Right kidney (tissue), 9 donors: Measurements from ENCODE around the gene KIF19.
"Not testable (repeated sequence)": the region's sequence is repeated elsewhere in the genome, so short reads cannot be mapped to it uniquely, and the experiment has no call there.

ENCODE experiments used
- DNase-seq: peaks from one replicate; pipeline ENCODE4 v3.0.0-alpha.2; 2016
- long read RNA-seq, 8 donors: transcript quantifications; one replicate each; lab custom pipeline, GENCODE V29; 2026

Gene KIF19, protein sequence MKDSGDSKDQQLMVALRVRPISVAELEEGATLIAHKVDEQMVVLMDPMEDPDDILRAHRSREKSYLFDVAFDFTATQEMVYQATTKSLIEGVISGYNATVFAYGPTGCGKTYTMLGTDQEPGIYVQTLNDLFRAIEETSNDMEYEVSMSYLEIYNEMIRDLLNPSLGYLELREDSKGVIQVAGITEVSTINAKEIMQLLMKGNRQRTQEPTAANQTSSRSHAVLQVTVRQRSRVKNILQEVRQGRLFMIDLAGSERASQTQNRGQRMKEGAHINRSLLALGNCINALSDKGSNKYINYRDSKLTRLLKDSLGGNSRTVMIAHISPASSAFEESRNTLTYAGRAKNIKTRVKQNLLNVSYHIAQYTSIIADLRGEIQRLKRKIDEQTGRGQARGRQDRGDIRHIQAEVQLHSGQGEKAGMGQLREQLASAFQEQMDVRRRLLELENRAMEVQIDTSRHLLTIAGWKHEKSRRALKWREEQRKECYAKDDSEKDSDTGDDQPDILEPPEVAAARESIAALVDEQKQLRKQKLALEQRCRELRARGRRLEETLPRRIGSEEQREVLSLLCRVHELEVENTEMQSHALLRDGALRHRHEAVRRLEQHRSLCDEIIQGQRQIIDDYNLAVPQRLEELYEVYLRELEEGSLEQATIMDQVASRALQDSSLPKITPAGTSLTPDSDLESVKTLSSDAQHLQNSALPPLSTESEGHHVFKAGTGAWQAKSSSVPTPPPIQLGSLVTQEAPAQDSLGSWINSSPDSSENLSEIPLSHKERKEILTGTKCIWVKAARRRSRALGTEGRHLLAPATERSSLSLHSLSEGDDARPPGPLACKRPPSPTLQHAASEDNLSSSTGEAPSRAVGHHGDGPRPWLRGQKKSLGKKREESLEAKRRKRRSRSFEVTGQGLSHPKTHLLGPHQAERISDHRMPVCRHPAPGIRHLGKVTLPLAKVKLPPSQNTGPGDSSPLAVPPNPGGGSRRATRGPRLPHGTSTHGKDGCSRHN
- long read RNA-seq, donor 1, result 0 reads
- long read RNA-seq, donor 2, result 0 reads
- long read RNA-seq, donor 3, result 0 reads
- long read RNA-seq, donor 4, result 0 reads
- long read RNA-seq, donor 5, result 0 reads
- long read RNA-seq, donor 6, result 0 reads
- long read RNA-seq, donor 7, result 0 reads
- long read RNA-seq, donor 8, result 0 reads

DNA sequence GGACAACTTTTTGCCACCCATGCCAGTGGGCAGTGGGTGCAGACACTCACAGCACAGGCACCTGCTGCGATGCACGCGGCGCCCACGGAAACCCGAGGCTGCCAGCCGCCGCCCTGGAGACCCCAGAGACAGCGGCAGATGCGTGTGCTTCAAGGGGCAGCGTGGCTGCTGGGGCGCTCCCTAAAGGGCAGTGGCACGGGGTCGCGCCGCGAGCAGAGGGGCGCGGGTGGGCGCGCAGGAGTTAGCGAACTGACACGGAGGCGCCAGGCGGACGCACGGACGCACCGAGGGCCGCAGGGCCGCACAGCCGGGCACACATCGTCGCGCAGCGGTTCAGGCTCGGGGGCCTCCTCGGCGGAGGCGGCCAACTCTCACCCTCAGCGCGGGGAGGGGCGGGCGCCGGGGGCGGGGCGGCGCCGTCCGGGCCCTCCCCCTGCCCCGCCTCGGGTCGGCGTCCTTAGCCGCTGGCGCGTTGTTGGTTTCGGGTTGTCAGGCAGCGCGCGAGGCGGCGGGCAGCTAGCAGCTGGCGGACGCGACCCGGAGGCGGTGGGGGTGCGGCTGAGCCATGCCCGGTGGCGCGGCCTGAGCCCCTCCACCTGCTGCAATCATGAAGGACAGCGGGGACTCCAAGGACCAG is at the start of gene KIF19:
Gene KIF19, plus strand, starts transcription at position 484 of the 637 bp plus-strand sequence. Its CDS starts 124 bp downstream, at position 608.
- peak; percentile 61 for DNase-seq

DNA sequence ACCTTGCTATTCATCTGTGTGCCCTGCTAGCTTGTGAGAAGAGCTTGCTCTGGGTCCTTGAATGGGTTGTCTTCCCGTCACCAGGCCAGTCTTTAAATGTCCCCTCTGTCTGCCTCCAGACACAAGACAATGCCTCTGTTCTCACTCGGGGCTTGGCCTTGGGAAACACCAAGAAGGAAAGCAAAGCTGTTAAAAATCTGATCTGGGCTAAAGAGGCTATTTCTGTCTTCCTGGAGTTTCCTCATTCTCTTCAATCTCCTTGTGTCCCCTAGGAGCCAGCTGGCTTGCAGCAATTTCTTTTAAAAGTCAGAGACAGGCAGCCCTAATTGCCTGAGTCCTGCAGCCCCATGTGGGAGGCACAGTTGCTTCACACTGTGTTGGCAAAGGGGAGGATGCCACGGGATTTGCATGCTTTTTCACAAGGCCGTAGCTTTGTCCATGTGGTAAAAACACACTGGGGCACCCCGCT is 49.5 kb upstream of the KIF19 start:
- no peak for DNase-seq

DNA sequence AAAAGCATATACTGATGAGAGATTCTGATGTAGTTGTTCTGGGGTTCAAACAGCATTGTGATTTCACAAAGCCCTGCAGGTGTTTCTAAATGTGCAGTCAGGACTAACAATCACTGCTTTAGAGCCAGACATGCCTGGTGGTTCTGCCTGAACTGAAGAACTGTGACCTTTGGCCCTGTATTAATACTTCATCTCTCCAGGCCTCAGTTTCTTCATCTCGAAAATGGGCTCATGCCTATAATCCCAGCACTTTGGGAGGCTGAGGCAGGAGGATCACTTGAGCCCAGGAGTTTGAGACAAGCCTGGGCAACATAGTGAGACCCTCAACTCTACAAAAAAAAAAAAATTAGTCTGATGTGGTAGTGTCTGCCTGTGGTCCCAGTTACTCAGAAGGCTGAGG is 48.1 kb upstream of the KIF19 start:
- no peak for DNase-seq

DNA sequence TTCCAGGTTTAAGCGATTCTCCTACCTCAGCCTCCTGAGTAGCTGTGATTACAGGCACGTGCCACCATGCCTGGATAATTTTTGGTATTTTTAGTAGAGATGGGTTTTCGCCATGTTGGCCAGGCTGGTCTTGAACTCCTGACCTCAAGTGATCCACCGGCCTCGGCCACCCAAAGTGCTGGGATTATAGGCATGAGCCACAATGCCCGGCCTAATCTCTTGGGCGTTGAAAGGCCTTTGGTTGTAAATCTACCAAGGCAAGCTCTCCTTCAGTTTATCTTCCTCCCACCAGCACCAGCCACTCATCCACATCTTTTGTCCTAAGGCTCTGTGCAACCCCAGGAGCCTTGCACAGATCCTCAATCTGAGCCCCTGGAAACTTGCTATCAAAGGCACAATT is 46.4 kb upstream of the KIF19 start:
- not testable (repeated sequence) for DNase-seq

DNA sequence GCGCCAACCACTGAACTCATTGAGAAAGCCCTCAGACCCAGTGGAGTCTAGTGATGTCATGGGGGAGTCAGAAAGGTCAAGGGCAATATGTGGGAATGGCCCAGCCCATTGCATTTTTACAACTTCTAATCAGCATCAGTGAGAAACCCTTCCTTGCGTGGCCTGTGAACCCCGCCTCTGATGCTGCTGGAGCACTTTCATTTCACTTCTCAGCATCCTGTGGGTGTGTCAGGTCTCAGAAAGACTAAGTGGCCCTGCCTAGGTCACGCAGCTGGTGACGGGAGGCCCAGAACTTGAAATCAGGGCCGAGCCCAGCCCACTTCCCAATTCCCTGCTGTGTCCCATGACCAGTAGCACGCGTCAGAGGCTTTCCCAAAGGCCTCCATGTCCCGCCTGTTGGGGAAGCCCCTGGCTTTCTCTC is 45.9 kb upstream of the KIF19 start:
- DNase-seq, result no peak

DNA sequence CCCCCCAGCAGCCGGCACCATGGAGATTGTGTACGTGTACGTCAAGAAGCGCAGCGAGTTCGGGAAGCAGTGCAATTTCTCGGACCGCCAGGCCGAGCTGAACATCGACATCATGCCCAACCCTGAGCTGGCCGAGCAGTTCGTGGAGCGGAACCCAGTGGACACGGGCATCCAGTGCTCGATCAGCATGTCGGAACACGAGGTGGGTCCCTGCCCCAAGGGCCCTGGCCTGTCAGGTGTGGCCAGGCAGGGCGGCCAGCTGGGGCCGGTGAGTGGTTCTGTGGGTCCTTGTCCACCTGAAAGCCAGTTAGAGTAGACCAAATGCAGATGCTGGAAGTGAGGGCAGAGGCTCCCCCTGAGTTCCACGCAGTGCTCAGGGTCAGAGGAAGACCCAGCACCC is 44.2 kb upstream of the KIF19 start:
- no peak for DNase-seq

DNA sequence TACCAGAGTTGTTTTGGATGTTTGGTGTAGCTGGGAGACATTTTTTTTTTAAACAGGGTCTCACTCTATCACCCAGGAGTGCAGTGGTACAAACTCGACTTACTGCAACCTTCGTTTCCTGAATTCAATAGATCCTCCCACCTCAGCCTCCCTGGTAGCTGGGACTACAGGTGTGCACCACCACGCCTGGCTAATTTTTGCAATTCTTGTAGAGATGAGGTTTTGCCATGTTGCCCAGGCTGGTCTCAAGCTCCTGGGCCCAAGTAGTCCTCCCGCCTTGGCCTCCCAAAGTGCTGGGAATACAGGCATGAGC is 43.8 kb upstream of the KIF19 start:
- not testable (repeated sequence) for DNase-seq

DNA sequence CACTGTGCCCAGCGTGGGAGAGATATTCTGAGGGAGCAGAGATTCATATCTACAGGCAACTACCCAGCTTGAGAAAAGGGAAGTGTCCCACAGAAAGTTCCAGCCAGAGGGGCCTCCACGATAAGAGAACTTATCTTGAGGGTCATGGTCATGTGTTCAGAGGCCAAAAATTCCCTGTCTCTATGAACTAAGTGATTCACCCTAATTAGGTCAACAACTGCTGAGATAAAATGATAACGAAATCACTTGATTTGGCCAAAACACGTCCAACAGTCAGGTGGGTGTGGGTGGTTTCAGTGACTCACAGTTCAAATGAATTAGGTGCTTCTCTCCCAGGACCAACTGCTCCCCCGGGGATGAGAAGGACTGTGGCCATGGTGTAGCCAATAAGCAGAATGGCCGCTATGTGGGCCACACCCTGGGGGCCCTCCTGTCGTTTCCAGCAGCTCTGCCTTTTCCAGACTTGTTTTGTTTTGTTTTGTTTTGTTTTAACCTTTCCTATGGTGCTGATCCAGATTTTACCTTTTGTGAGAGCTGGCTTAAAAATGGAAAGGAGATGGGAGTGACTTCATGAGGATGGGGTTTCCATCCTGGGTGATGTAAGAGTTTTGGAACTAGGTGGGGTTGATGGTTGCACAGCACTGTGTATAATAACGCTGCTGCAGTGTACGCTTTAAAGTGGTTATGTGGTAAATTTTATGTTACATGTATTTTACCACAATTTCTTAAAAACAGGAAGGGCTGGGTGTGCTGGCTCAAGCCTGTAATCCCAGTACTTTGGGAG is 43.2 kb upstream of the KIF19 start:
- no peak for DNase-seq

DNA sequence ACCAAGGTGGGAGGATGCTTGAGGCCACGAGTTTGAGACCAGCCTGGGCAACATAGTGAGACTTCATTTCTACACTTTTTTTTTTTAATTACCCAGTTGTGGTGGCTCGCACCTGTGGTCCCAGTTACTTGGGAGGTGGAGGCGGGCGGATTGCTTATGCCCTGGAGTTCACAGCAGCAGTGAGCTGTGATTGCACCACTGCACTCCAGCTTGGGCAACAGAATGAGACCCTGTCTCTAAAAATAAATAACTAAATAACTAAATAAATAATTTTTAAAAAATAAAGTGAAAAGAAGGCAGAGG is 42.7 kb upstream of the KIF19 start:
- no peak for DNase-seq

DNA sequence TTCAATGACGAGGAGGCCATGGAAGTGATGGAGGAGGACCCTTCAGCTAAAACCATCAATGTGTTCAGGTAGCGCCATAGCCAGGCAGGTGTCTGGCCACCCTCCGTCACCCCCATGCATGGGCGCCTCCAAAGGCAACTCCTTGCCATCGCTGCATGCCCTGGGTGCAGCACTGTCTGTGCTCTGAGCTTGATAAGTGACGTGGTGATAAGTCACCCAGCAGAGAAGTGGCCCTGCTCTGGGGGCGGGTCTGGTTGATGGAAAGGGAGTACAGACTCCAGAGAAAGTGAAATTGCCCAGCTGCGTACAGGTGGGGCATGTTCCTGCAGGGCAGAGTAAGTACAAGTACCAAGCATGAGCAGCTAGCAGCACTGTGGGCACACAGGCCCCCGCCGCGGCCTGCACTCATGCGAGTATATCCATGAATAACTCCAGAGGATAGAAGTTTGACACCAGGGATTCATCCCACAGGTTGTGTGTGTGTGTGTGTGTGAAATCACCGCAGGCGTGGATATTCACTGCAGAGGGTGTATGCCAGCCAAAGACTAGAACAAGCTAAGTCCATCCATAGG is 38.9 kb upstream of the KIF19 start:
- no peak for DNase-seq

DNA sequence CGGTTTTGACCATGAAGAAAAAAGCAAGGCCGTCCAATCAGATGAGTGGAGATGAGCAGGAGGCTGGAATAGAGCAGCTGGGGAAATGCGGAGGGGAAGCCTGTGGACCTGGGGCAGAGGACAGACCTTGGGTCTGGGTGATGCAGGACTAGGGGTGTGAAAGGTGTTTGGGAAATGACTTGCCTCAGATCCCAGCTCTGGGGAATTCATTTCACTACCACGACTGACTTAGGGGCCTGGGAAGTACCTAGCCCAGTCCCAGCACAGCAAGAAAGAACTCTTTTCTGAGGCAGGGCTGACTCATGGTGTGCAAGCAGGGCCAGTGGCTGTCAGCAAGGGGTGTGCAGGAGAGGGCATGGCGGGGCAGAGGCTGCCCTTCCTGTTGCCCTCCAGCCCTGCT is 37.2 kb upstream of the KIF19 start:
- no peak for DNase-seq

DNA sequence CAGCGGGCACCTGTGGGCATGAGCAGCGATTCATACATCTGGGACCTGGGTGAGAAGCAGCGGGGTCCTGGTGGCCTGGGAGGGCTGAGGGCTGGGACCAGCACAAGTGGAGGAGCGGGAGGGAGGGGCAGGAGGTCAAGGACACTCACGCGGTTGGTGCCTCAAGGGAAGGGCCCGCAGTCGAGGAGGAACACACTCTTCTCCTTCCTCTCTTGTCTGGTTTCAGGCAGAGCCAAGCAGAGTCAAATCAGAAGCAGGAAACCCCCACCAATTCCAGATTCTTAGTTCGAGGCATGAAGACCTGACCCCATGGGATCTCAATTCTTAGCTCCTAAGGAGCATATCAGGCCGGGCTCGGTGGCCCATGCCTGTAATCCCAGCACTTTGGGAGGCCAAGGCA is 36.3 kb upstream of the KIF19 start:
- DNase-seq, result no peak

DNA sequence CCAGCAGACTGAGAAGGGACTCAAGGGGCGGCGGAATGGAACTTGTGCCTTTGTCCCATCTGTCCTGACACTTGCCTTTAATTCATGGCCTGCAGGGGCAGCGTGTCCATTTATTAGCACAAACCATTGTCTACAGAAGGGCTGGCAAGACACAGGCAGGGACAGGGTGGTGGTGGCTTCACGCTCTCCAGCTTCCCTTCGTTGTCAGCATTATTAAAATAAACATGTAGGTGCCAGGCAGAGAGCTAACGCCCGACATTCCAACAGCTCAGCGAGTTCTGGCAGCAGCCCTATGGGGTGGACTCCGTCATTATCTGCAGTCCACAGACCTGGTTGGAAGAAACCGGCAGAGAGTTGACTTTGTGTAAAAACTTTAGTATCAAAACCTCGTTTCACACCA is 35.7 kb upstream of the KIF19 start:
- DNase-seq, result no peak

DNA sequence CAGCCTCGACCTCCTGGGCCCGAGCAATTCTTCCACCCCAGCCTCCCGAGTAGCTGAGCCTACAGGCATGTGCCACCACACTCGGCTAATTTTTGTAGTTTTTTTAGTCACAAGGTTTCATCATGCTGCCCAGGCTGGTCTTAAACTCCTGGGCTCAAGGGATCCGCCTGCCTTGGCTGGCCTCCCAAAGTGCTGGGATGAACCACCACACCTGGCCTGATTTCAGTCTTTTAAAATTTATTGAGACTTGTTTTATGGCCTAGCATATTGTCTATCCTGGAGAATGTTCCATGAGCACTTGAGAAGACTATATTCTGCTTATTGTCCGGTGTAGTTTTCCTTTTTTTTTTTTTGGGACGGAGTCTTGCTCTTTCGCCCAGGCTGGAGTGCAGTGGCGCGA is 33.5 kb upstream of the KIF19 start:
- no peak for DNase-seq

DNA sequence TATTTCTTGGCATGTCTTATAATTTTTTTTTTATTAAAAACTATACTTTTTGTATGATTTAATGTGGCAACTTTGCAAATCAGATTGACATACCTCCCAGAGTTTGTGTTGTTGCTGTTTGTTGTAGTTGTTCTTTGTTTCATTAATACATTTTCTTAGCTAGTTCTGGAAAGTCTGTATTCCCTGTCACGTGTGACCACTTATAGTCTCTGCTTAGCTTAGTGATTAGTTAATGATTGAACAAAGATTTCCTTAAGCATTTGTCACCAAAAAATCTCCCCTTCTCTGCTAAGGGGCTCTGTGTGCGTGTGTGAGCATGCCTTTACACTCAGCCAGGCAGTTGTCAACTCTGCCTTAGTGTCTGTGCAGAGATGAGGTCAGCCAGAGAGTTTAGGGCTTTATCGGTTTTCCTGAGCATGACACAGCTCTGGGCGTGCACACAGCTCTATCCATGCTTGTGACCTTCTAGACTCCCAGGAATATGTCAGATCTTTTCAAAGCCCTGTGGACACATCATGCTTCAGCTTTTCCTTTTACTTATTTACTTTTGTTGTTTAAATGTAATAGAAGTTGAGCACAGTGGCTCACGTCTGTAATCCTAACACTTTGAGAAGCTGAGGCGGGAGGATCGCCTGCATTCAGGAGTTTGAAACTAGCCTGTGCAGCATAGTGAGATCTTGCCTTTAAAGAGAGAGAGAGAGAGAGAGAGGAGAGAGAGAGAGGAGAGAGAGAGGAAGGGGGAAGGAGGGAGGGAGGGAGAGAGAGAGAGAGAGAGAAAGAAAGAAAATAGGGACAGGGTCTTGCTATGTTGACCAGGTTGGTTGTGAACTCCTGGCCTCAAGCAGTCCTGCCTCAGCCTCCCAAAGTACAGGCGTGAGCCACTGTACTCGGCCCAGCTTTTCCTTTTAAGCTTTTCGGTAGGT is 30.1 kb upstream of the KIF19 start:
- DNase-seq, result no peak

DNA sequence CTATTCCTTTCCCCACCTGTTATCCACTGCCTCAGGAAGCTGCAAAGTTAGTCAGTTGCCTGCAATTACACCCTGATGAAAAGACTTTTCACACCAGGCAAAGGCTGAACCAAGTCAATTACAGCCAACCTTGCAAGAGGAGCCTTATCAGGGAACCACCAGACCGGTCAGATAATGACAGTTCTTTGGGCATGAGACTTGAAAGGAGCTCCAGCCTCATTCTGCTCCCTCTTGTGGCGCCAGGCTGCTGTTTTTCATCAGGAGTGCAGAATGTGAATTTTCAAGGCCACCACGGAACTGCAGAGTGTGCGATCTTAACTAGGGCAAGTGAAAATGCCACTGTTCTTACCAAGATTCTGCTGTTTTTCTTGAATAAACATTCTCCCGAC is 29.5 kb upstream of the KIF19 start:
- DNase-seq, result no peak

DNA sequence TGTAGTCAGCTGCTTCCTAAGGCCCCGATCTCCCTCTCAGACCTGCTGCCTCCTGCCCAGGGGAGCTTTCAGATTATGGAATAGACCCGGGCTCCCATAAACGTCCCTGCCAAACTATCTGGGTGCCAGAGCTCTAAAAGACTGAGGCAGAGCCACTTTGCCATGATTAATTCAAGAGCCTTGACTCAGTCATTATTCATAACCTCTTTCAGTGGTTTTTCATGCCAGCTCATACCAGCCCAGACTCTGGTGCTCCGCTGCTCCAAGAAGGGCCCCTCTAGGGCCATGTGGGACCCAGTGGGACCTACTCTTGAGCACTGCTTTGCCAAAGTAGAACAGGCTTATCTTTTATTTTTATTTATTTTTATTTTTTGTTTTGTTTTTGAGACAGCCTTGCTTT is 28.1 kb upstream of the KIF19 start:
- no peak for DNase-seq

DNA sequence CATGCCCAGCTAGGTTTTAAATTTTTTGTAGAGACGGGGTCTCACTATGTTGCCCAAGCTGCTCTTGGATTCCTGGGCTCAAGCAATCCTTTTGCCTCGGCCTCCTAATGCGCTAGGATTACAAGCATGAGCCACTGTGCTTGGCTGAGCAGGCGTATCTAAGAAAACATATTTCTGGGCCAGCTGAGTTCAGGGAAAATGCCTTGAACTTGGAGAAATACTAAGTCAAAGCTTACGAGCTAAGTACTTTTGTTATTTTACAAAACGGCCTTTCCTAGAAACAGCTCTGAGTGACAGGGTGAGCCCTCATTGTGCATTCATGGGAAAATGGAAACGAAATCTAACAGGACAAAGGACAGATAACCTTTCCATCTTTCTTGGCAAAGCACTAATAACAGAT is 27.2 kb upstream of the KIF19 start:
- DNase-seq, result no peak

DNA sequence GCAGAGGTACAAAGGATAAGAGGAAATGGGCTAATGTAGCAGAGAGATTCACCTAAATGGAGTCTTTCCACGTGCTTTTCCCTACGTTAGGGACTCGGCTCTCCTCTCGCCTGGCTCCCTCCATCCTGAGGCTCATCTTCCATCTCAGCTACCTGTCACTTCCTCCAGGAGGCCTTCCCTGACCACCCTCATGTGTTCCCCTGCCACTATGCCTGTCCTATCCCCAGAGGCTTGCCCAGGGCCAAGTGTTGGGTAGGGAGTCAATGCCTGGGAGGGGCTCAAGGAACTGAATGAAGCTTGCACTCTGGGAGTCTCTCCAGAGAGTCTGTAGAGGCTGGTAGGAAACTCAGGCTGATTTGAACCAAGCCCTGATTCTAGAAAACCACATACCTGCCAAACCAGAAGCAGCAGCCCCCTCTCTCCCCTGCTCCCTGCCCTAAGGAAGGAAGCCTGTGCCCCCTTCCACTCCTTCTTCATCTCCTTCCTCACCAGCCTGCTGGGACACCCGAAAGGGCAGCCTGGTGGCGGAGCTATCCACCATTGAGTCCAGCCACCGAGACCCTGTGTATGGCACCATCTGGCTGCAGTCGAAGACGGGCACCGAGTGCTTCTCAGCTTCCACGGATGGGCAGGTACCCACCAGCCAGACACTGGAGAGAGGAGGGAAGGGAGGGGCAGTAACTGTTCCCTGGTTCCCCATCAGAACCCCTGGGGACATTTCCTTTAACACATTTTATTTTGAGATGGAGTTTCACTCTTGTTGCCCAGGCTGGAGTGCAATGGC is 26.6 kb upstream of the KIF19 start:
- DNase-seq, result no peak

DNA sequence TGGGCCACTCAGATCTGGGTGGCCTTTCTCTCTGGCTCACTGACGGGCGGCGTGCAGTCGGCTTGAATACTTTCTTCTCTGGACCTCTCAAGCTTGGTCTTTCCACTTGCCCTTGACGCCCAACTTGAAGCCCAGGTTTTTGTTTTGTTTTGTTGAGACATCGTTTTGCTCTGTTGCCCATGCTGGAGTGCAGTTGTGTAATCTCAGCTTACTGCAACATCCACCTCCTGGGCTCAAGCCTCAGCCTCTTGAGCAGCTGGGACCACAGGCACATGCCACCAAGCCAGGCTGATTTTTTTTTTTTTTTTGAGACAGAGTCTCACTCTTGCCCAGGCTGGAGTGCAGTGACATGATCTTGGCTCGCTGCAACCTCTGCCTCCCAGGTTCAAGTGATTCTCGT is 22.7 kb upstream of the KIF19 start:
- DNase-seq, result no peak
